ENCODE data around the gene ITPRID2. TPM values are rescaled to one million over a fixed set of nuclear protein-coding genes. Genes with fewer than 3 reads are reported as not detected.

ITPRID2 gene
- total RNA-seq, 1 experiment from 2014 or later = 1,605 TPM

DNA sequence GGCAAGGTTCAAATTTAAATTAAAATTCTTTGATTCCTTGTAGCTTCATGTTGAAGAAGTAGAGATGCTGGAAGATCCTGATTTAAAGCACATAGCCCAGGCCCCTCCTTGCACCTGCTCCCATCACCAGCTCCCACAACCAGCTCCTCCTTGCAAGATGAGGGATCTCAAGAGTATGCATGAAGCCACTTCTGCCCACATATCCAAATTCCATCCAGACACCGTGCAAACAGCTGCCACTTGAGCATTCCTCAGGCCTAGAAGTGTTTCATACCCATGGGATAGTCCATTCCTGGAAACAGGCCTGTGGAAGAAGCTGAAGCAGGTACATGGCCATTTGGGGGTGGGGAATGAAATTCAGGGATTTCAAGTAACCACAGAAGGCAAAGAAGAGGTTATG, 32.4 kb upstream of the ITPRID2 start:
- Histone ChIP-seq H3K79me2 (ENCODE audit: insufficient read depth, low read length) (no peaks in the 10 kb centered on the region), H3K36me3 (ENCODE audit: control insufficient read depth in 1 of 2, insufficient read depth in 2 of 2, low read length in 2 of 2) (no peaks in the 10 kb centered on the region), H3K4me3 (replicated peaks in 1 of 2; ENCODE audit: low read depth in 1 of 2, low read length in 2 of 2) (no peak overlapping the region), H3K27me3 (ENCODE audit: insufficient read depth, low read length) (no peaks in the 10 kb centered on the region), H3K4me1 (ENCODE audit: control insufficient read depth in 1 of 2, insufficient read depth in 2 of 2, low read length in 2 of 2) (peaks cover 7 to 26% of the 10 kb centered on the region in 2 experiments), H3K27ac (ENCODE audit: low read depth, low read length) (no peak overlapping the region), H3K9ac (ENCODE audit: low read length) (no peak overlapping the region), H3K4me2 (ENCODE audit: low read length) (no peak overlapping the region), H4K20me1 (ENCODE audit: insufficient read depth) (no peaks in the 10 kb centered on the region), H3K9me2 (ENCODE audit: insufficient read depth) (no peaks in the 10 kb centered on the region; the same call in 1 of the 2 replicates), H3K9me3 (ENCODE audit: control insufficient read depth in 1 of 2, insufficient read depth in 1 of 2, low read depth in 1 of 2, low read length in 2 of 2) (no peaks in the 10 kb centered on the region), H2AFZ (ENCODE audit: low read depth, low read length, poor library complexity, severe bottlenecking) (no peak overlapping the region)
- intact Hi-C loops (cut with micrococcal nuclease) = loop anchor here (5.0 kb wide), 1 partner anchor 37 kb away; no protein-coding TSS in a partner anchor
- RAD21 ChIA-PET (ENCODE audit: low non-redundant PET in 1 of 2, low total read pairs in 2 of 2, uncharacterized antibody in 2 of 2, unreplicated experiment in 2 of 2) = no interaction called here
- no TSS peak for BruUV-seq (replicated peaks)
- CTCF ChIA-PET = no interaction called here
- TF ChIP-seq, protein P1, sequence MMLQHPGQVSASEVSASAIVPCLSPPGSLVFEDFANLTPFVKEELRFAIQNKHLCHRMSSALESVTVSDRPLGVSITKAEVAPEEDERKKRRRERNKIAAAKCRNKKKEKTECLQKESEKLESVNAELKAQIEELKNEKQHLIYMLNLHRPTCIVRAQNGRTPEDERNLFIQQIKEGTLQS (IDR thresholded peaks at IDR 0.05) = no peak
- TF ChIP-seq SIN3A (IDR thresholded peaks at IDR 0.05; ENCODE audit: low read depth) (no peak), JUND (IDR thresholded peaks at IDR 0.05) (no peak), SP1 (IDR thresholded peaks at IDR 0.05; ENCODE audit: low read depth) (no peak), FOSL1 (IDR thresholded peaks at IDR 0.05; ENCODE audit: low read depth) (no peak), TCF7L2 (IDR thresholded peaks at IDR 0.05; ENCODE audit: borderline replicate concordance, extremely low read depth, insufficient read depth, insufficient read length) (no peak), CEBPB (IDR thresholded peaks at IDR 0.05; ENCODE audit: low read depth) (no peak), POLR2AphosphoS5 (IDR thresholded peaks at IDR 0.05; ENCODE audit: low read depth, low read length) (no peak), YY1 (IDR thresholded peaks at IDR 0.05; ENCODE audit: extremely low read depth, insufficient replicate concordance, low read depth, low read length) (no peak), ZFX (IDR thresholded peaks at IDR 0.05) (no peak), EZH2 (IDR thresholded peaks at IDR 0.05) (no peak), CBX3 (IDR thresholded peaks at IDR 0.05; ENCODE audit: low read depth) (no peak), EZH2phosphoT487 (IDR thresholded peaks at IDR 0.05; ENCODE audit: borderline replicate concordance) (no peak), POLR2A (IDR thresholded peaks at IDR 0.05; ENCODE audit: borderline replicate concordance, extremely low read depth, insufficient read depth, insufficient read length) (no peak), ELF1 (IDR thresholded peaks at IDR 0.05; ENCODE audit: borderline replicate concordance, low read depth) (no peak), SRF (IDR thresholded peaks at IDR 0.05; ENCODE audit: low read depth) (no peak)
- TF ChIP-seq, protein P2, sequence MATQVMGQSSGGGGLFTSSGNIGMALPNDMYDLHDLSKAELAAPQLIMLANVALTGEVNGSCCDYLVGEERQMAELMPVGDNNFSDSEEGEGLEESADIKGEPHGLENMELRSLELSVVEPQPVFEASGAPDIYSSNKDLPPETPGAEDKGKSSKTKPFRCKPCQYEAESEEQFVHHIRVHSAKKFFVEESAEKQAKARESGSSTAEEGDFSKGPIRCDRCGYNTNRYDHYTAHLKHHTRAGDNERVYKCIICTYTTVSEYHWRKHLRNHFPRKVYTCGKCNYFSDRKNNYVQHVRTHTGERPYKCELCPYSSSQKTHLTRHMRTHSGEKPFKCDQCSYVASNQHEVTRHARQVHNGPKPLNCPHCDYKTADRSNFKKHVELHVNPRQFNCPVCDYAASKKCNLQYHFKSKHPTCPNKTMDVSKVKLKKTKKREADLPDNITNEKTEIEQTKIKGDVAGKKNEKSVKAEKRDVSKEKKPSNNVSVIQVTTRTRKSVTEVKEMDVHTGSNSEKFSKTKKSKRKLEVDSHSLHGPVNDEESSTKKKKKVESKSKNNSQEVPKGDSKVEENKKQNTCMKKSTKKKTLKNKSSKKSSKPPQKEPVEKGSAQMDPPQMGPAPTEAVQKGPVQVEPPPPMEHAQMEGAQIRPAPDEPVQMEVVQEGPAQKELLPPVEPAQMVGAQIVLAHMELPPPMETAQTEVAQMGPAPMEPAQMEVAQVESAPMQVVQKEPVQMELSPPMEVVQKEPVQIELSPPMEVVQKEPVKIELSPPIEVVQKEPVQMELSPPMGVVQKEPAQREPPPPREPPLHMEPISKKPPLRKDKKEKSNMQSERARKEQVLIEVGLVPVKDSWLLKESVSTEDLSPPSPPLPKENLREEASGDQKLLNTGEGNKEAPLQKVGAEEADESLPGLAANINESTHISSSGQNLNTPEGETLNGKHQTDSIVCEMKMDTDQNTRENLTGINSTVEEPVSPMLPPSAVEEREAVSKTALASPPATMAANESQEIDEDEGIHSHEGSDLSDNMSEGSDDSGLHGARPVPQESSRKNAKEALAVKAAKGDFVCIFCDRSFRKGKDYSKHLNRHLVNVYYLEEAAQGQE (IDR thresholded peaks at IDR 0.05; ENCODE audit: low read depth) = no peak
- TF ChIP-seq, protein P3, sequence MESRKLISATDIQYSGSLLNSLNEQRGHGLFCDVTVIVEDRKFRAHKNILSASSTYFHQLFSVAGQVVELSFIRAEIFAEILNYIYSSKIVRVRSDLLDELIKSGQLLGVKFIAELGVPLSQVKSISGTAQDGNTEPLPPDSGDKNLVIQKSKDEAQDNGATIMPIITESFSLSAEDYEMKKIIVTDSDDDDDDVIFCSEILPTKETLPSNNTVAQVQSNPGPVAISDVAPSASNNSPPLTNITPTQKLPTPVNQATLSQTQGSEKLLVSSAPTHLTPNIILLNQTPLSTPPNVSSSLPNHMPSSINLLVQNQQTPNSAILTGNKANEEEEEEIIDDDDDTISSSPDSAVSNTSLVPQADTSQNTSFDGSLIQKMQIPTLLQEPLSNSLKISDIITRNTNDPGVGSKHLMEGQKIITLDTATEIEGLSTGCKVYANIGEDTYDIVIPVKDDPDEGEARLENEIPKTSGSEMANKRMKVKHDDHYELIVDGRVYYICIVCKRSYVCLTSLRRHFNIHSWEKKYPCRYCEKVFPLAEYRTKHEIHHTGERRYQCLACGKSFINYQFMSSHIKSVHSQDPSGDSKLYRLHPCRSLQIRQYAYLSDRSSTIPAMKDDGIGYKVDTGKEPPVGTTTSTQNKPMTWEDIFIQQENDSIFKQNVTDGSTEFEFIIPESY (IDR thresholded peaks at IDR 0.05; ENCODE audit: extremely low read depth, insufficient replicate concordance, low read length) = no peak
- TF ChIP-seq, protein P4, sequence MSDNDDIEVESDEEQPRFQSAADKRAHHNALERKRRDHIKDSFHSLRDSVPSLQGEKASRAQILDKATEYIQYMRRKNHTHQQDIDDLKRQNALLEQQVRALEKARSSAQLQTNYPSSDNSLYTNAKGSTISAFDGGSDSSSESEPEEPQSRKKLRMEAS (IDR thresholded peaks at IDR 0.05) = no peak
- no peak for ATAC-seq
- no peak for DNase-seq (ENCODE audit: low read depth, low spot score)
- POLR2A ChIA-PET = interaction anchor here (0.6 to 1.9 kb wide), 3 partner anchors 9 to 45 kb away, joined by 3 to 9 read pairs (median 3); no protein-coding TSS in a partner anchor
